Fibroblast of mammary gland (primary cell): ENCODE results near the gene MB21D2.
A peak's percentile ranks its signal among the peaks of the same experiment; 100 is the strongest.
"Not testable (repeated sequence)": the region's sequence is repeated elsewhere in the genome, so short reads cannot be mapped to it uniquely, and the experiment has no call there.

Source experiments
- DNase-seq: peaks from one replicate; pipeline ENCODE4 v3.0.0-alpha.2; 2010; ENCODE audit warnings: low read depth
- H3K4me3 ChIP-seq: 2 replicates; pipeline ENCODE4 v1.5.1; 2011; ENCODE audit warnings: low read depth, mild to moderate bottlenecking, low read length, moderate library complexity; ENCODE audit not compliant: control insufficient read depth
- TF ChIP-seq, protein P1 (sequence below): conservative IDR thresholded peaks from 2 replicates; pipeline ENCODE4 v1.5.1; 2011; ENCODE audit warnings: low read depth, low read length, inconsistent platforms; ENCODE audit not compliant: control insufficient read depth, insufficient read depth

The MB21D2 gene

DNA sequence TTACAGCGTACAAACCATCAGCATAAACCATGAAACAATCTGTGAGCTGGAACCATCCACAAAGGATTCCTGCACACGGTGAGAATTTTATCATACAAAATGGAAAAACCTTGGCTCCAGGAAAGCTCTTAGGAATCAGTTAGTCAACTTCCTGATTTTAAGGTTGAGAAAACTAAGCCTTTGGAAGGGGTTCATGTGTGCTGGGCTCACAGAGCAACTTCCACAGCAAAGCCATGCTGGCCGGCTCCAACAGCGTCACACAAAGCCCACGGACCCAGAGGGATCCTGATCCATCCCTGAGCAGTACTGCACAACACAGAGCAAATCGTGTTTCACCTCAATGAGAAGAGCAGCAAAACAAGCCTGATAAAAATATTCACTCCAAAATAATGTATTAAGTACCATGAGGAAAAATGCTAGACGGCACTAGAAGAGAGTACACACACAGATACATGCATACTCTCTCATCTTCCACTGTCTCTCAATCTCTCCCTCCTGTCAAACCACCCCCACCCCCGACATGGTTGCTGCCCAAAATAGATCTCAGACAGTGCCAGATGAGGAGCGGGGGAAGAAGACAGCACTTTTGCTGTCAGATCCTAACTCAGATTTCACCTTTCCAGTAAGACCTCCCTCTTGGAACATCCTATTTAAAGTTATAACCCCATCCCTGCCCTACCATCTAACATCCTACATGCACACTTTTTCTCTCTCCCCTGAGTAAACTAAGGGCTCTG, 58.6 kb downstream of the MB21D2 start:
- H3K4me3 ChIP-seq: no peak overlapping the region
- TF ChIP-seq, protein P1, sequence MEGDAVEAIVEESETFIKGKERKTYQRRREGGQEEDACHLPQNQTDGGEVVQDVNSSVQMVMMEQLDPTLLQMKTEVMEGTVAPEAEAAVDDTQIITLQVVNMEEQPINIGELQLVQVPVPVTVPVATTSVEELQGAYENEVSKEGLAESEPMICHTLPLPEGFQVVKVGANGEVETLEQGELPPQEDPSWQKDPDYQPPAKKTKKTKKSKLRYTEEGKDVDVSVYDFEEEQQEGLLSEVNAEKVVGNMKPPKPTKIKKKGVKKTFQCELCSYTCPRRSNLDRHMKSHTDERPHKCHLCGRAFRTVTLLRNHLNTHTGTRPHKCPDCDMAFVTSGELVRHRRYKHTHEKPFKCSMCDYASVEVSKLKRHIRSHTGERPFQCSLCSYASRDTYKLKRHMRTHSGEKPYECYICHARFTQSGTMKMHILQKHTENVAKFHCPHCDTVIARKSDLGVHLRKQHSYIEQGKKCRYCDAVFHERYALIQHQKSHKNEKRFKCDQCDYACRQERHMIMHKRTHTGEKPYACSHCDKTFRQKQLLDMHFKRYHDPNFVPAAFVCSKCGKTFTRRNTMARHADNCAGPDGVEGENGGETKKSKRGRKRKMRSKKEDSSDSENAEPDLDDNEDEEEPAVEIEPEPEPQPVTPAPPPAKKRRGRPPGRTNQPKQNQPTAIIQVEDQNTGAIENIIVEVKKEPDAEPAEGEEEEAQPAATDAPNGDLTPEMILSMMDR: no peak
- no peak for DNase-seq

DNA sequence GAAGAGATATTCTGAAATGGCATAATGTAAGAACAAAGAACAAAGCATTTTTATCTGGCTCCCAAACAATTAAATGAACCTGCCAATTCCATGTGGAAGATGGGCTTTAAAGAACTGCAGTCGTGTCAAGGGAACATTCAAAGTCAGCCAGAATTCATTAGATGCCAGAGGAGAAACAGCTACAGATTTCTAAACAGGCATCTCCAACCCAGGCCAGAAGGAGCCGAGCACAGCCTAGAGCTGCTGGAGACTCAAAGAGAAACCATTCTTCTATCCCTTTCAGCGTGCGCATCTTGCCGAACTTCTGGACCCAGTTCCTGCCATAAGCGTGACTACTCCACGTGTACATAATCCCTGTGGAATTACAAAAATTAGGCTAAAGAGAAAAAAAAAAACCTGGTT, 60.4 kb downstream of the MB21D2 start:
- peak; percentile 56 for DNase-seq
- no peak overlapping the region for H3K4me3 ChIP-seq
- TF ChIP-seq, protein P1: no peak

DNA sequence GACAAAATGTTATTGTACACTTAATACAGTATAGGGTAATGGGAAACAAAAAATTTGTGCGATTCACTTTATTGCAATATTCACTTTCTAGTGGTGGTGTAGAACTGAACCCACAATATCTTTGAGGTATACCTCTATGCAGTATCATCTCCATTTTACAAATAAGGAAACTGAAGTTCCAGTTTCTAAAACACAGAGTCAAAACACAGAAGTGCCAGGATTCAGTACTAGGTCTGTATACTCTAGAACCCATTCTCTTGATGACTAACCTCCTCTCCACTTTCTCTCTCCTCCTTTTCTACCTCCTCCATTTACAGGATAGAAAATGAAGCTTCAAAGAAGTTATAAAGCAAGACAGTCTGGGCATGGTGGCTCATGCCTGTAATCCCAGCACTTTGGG, 62.2 kb downstream of the MB21D2 start:
- no peak for DNase-seq
- TF ChIP-seq, protein P1: no peak
- no peak overlapping the region for H3K4me3 ChIP-seq

DNA sequence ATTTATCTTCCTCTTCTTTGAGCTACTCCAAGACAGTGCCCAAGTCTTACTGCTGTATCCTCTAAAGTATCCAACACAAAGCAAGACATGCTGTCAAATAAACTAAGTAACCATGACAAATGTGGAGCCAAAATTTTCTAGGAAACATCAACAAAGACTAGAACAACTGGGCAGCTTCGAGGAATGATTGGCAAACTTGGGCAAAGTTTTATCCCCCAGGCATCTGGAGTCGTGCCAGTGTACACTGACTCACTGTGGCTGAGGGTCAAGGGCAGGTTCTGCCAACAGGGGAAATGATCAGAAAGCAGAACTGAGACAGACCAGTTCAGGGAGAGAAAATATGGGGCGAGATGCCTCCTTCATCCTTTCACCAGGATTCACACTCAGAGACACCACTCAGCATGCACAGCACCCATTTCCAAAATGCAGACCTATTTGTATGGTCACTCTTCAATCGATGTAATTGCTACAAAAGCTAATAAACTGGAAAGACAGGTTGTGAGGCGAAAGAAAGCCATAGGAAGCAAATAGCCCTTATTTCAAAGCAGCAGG, 65.8 kb downstream of the MB21D2 start:
- TF ChIP-seq, protein P1: no peak

DNA sequence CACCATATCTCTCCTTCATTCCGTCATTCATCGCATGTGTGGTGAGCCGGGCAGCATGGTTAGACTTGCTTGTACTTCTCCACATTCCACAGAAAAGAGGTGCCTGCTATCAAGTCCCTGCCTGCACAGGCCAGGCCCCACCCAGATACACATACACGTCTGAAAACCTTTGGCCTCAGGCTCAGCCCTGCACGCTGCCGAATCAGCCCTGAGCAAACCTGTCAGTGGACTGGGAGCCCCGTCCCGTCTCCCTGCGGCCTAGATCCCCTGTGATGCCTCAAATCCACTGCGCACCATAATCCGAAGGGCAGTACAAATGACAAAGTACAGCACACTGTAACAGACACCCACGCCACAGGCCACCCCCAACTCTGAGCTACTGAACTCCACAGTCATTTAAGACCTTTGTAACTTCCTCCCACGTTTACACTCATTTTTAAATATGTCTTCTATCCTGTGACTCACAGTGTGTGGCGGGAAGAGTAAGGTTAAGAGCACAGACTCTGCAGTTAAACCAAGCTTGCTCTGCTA, 67.1 kb downstream of the MB21D2 start:
- no peak overlapping the region for H3K4me3 ChIP-seq
- DNase-seq: peak; percentile 83
- TF ChIP-seq, protein P1: no peak

More for the DNA sequence above, 65.8 kb downstream of the MB21D2 start:
- peak; percentile 76 for DNase-seq
- no peak overlapping the region for H3K4me3 ChIP-seq

DNA sequence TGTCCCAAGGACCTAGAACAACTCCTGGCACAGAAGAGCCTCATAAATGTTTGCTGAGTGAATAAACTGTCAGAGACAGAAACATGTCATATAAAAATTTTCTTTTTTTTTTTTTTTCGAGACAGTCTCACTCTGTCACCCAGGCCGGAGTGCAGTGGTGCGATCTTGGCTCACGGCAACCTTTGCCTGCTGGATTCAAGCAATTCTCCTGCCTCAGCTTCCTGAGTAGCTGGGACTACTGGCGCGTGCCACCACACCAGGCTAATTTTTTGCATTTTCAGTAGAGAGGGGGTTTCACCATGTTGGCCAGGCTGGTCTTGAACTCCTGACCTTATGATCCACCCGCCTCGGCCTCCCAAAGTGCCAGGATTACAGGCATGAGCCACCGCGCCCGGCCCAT, 67.8 kb downstream of the MB21D2 start:
- H3K4me3 ChIP-seq, DNase-seq: not testable (repeated sequence)

DNA sequence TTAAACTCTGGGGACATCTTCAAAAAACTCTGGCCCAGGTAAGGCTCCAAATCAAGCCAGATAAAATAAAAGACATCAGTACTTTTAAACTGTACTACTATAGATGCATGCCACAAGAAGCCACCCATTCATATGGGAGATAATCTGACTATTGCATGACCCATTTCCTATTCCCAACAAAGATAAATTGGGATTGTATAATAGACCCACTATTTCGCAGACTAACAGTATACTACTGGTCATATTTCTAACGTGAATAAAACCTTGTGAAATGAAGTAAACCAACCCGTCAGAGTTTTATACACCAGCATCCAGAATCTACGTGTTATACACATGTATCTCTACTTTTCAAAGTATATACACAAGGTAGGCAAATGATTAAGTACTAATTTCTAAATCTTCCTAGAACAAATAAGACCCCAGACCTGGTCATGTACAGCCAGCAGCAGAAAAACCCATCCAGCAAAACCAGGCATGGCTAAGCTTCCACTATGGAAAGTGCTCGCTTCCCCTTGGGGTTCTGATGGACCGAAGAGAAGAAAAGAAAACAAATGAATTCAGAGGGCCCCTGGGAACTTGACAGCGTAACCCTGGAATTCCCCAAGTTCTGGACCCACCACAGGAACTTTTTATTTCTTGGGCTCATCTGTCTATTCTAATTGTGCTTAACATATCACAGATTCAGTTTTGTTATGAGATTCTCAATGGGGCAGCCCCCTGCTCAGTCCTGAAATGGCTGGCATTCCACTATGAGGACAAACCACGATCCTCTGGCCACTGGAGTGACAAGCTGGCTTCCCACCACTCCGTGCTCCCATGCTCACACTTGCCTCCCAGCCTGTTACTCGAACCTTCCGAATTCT, 69.1 kb downstream of the MB21D2 start:
- no peak overlapping the region for H3K4me3 ChIP-seq
- no peak for DNase-seq
- TF ChIP-seq, protein P1: no peak
